ENCODE results near the gene SMURF1.

The SMURF1 gene

DNA sequence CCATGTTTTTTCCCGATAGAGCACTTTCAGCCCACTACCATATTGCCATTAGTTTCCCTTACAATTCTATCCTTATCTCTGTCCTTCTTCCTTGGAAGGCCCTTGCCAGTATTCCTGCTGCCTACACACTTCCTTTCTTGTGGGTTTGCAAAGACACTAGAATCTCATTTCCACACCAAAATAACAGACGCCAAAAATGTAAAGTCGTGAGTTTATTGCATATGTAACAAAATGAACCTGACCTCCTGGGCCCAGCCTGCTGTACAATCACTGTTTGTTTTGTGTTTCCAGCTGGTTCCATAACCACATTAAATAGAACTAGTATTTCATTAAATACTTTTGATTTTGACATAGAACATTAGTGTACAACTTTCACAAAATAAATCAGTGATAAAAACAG is 116.7 kb downstream of the SMURF1 start:
- Histone ChIP-seq H3K9me3 (no peaks in the 10 kb centered on the region), H3K4me3 (no peak overlapping the region), H3K4me1 (no peaks in the 10 kb centered on the region), H3K27me3 (ENCODE audit: low read depth) (no peaks in the 10 kb centered on the region), H3K36me3 (replicated peaks) (peaks cover 39% of the 10 kb centered on the region)
- in situ Hi-C loops (cut with MboI; ENCODE audit: low sequenced_read_pairs), result no loop called here
- DNase-seq (ENCODE audit: low spot score in 2 of 2), result no peak

DNA sequence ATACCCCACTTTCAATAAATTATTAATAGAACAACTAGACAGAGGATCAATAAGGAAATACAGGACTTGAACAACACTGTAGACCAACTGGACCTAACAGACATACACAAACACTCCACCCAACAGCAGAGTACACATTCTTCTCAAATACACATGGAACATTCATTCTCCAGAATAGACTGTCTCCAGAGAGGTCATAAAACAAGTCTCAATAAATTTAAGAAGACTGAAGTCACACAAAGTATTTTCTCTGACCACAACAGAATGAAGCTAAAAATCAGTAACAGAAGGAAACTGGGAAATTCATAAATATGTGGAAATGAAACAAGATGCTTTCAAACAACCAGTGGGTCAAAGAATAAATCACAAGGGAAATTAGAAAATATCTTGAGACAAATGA is 119.8 kb downstream of the SMURF1 start:
- in situ Hi-C loops (cut with MboI; ENCODE audit: low sequenced_read_pairs), result no loop called here
- Histone ChIP-seq H3K4me1 (peaks cover 11% of the 10 kb centered on the region), H3K27me3 (ENCODE audit: low read depth) (no peaks in the 10 kb centered on the region), H3K9me3 (no peaks in the 10 kb centered on the region), H3K36me3 (replicated peaks) (peaks cover 21% of the 10 kb centered on the region), H3K4me3 (no peak overlapping the region)
- DNase-seq (ENCODE audit: low spot score in 2 of 2), result no peak

DNA sequence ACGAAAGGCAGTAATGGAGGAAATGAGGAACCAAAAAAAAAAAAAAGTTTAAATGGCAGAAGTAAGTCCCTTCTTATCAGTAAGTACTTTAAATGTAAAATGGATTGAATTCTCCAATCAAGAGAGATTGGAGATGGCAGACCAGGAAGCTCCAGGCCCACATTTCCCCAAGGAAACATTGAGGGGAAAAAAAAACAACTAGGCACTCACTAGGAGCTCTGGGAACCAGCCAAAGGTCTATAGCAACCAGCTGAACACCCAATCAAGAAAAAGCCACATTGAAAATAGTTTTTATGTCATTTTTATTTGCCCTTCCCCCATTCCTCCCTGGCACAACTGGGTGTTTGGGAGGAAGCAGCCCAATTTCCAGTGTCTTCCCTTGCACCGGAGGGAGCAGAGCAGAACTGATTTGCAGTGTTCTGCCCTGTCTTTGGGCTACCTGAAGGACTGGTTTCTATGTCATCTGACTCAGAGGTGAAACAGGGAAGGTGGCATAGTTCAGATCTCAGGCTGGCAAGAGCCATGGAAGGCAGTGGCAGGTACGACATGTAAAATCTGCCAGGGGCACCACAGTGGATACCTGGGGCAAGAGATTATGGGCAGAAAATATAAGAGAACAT is 121.9 kb downstream of the SMURF1 start:
- H3K4me3 ChIP-seq, result no peak overlapping the region
- in situ Hi-C loops (cut with MboI; ENCODE audit: low sequenced_read_pairs), result no loop called here
- H3K27me3 ChIP-seq (ENCODE audit: low read depth), result no peaks in the 10 kb centered on the region
- peaks cover 12% of the 10 kb centered on the region for H3K36me3 ChIP-seq (replicated peaks)
- H3K4me1 ChIP-seq, result peaks cover 18% of the 10 kb centered on the region
- no peak for DNase-seq (ENCODE audit: low spot score in 2 of 2)
- H3K9me3 ChIP-seq, result no peaks in the 10 kb centered on the region

DNA sequence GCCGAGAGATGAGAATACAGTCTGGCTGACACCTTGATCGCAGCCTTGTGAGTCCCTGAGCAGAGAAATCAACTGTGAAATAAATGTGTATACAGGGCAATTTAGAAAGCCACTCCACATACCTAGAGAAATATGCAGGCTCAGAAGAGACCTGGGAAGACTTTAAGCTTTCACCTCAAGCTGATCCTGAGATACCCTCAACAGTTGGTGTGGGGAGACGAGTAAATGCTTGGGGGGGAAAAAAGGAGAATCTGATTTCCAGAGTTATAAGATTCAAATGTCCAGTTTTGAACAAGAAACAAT is 123.5 kb downstream of the SMURF1 start:
- Histone ChIP-seq H3K27me3 (ENCODE audit: low read depth) (no peaks in the 10 kb centered on the region), H3K4me3 (no peak overlapping the region), H3K9me3 (no peaks in the 10 kb centered on the region), H3K4me1 (peaks cover 18% of the 10 kb centered on the region), H3K36me3 (replicated peaks) (peaks cover 16% of the 10 kb centered on the region)
- in situ Hi-C loops (cut with MboI; ENCODE audit: low sequenced_read_pairs), result no loop called here
- DNase-seq (ENCODE audit: low spot score in 2 of 2), result no peak

DNA sequence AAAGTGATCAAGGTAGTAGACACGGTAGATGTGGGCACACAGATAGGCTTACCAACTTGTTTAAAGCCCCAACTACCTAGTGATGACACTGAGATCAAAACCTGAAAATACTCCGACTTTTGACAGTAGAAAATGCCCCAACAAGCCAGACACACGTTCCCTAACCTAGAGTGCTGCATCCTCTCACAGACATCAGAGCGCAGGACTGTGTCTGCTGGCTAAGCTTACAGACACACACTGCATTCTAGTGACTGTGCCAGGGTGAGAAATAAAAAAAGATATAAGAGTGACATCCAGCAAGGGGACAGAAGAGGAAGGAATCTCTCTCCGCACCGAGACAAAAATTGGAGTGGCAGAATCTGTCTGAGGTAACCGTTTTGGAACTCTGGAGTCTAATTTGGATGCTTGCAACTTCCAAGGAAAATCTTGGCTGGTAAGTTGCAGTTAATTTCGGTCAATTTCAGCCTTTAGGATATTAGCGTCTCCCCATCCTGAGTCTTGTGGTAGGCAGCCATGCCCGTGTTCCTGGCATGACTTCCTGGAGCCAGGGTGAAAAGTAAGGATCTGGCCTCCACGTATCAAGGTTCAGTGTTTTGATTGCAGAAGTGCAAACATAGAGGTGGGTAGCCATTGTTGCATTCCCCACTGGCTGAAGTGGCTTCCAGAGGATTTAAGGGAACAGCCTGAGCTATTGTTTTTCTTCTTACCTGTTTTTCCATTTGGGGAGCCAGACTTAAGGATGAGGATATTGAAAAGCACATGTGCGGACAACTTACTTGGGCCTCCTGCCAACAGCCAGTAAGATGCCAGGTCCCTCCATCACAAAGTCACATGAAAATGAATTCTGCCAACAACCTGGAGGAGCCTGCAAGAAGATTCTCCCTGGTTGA is 124.1 kb downstream of the SMURF1 start:
- in situ Hi-C loops (cut with MboI; ENCODE audit: low sequenced_read_pairs), result no loop called here
- Histone ChIP-seq H3K9me3 (no peaks in the 10 kb centered on the region), H3K4me3 (no peak overlapping the region), H3K36me3 (replicated peaks) (peaks cover 21% of the 10 kb centered on the region), H3K27me3 (ENCODE audit: low read depth) (no peaks in the 10 kb centered on the region), H3K4me1 (peaks cover 18% of the 10 kb centered on the region)
- no peak for DNase-seq (ENCODE audit: low spot score in 2 of 2)

DNA sequence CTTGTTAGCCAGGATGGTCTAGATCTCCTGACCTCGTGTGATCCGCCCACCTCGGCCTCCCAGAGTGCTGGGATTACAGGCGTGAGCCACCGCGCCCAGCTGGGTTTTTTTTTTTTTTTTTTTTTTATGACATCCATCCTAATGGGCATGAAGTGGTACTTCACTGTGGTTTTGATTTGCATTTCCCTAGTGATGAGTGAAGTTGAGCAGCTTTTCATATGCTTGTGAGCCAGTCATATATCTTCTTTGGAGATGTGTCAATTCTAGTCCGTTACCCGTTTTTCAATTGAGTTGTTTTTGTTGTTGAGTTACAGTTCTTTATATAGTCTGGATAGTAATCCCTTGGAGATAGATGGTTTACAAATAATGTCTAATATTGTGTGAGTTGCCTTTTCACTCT is 127.7 kb downstream of the SMURF1 start:
- in situ Hi-C loops (cut with MboI; ENCODE audit: low sequenced_read_pairs), result no loop called here
- Histone ChIP-seq H3K4me1 (peaks cover 14% of the 10 kb centered on the region), H3K36me3 (replicated peaks) (peaks cover 55% of the 10 kb centered on the region), H3K9me3 (no peaks in the 10 kb centered on the region), H3K27me3 (ENCODE audit: low read depth) (no peaks in the 10 kb centered on the region), H3K4me3 (no peak overlapping the region)
- DNase-seq (ENCODE audit: low spot score in 2 of 2), result no peak

DNA sequence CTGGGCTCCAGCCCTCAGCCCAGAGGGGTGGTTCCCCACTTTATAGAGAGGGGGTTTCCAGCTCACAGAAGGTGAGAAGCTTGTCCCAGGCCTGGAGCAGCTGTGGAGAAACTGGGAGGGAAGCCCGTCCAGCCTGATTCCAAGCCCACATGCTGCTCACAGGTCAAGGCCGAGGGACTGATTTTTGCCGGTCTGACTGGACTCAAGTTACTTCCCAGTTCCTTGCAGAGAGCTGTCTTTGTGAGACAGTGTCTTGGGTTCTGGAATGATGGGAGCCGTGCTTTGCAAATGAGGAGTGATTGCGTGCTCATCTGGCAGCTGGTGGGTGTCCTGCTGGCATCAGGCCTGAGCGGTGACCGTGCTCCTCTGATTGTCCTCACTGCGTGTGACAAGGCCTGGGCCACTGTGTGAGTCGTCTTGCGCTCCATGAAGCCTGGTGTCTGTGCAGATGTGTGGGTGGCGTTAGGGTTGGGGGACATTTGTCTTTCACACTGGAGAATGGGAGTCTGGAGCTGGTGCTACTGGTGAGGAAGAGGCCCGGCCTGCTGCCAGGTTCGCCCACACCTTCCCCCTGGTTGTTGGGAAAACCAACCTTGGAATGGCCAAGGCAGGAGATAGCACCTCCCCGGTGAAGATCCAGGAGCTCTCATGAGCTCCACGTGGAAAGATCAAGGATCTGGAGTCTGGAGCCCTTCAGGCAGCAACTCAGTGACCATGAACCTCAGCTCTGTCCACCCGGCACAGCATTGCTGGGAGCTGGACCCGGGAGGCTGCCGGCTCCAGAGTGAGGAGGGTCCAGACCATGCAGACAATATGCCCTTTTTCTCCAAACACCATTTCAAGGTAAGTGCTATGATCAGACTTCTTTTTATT is 129.6 kb downstream of the SMURF1 start:
- in situ Hi-C loops (cut with MboI; ENCODE audit: low sequenced_read_pairs), result no loop called here
- DNase-seq (ENCODE audit: low spot score in 2 of 2), result no peak
- Histone ChIP-seq H3K4me3 (no peak overlapping the region), H3K36me3 (replicated peaks) (peaks cover 58% of the 10 kb centered on the region), H3K27me3 (ENCODE audit: low read depth) (no peaks in the 10 kb centered on the region), H3K9me3 (no peaks in the 10 kb centered on the region), H3K4me1 (peaks cover 7% of the 10 kb centered on the region; the same call in 1 of the 2 replicates)

DNA sequence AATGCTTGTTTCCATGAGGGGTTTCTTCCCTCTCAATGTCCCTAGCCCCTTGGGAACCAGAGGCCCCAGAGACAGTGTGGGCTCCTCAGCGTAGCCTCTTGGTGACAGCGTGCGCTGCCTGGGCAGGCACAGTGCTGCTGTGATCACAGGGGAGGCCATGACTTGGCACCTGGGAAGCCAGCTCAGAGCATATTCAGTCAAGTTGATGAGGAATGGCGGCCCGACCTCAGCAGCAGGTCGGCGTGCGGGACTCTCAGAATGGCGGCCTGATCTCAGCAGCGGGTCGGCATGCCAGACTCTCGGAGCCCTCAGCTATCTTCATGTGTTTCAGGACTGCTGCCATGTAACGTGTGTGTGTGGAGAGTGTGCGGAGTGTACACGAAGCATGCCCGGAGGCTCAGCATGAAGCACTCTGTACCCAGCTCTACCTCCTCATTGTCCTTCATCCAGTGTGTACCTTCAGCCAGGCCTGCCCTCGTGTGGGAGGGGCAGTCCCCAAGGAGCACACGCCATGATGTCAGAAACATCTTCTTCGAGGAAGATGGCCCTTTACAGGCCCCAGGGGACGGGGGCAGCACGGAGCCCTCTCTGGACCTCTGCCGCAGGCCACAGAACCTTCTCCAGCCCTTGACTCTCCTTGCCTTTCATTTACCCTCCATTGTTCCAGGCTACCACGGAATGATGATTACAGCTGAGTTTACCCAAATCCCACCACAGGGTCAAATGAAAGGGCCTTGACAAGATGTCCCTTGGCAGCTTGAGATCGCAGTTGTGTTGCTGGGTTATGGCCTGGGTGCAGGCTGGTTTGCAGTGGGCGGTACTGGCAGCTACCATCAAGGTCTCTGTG is 130.4 kb downstream of the SMURF1 start:
- no peak for DNase-seq (ENCODE audit: low spot score in 2 of 2)
- H3K36me3 ChIP-seq (replicated peaks), result peaks cover 67% of the 10 kb centered on the region
- H3K9me3 ChIP-seq, result no peaks in the 10 kb centered on the region
- no peaks in the 10 kb centered on the region for H3K27me3 ChIP-seq (ENCODE audit: low read depth)
- H3K4me1 ChIP-seq, result peaks cover 4% of the 10 kb centered on the region; the same call in 1 of the 2 replicates
- in situ Hi-C loops (cut with MboI; ENCODE audit: low sequenced_read_pairs), result no loop called here
- H3K4me3 ChIP-seq, result no peak overlapping the region

DNA sequence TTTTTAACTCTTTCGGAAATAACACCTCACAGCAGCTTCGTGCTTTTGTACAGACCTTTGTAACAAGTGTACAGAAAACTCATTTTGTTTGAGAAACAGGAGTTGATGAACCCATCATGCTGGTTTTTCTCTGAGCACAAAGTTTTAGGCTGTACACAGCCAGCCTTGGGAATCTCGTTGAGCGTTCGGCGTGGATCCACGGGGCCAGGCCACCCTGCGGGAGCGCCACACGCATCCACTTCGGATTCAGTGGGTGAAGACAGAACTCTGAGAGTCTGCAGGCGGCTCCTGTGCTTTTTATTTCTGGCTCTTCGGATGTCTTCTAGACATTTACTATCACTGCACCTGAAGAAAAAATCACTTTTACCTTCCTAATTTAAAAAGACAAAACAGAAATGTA is 131.2 kb downstream of the SMURF1 start:
- in situ Hi-C loops (cut with MboI; ENCODE audit: low sequenced_read_pairs), result no loop called here
- H3K36me3 ChIP-seq (replicated peaks), result peaks cover 72% of the 10 kb centered on the region

DNA sequence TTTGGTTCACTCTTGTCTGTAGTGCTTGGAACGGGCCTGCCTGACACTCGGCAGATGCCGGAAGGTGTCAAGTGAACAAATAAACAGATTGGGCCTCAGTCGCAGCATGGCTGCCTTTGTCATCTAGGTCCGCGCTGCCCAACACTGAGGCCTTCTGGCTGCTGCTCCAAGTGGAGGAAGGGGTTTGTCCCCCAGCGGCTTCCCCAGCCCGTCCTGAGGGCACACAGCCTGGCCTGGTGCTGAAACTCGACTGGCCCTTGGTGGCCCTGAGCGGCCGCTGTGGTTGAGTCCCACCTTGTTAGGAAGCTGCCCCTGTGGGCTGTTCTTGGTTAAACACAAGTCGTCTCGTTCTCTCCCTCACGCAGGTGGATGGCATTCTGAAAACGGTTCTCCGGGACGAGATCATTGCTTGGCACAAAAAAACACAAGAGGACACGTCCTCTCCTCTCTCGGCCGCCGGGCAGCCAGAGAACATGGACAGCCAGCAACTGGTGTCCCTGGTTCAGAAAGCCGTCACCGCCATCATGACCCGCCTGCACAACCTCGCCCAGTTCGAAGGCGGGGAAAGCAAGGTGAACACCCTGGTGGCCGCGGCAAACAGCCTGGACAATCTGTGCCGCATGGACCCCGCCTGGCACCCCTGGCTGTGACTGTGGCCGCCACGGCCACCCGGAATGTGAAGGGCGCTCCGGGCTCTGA is 132.1 kb downstream of the SMURF1 start:
- Histone ChIP-seq H3K4me3 (no peak overlapping the region), H3K4me1 (no peaks in the 10 kb centered on the region), H3K9me3 (no peaks in the 10 kb centered on the region), H3K27me3 (ENCODE audit: low read depth) (no peaks in the 10 kb centered on the region), H3K36me3 (replicated peaks) (peaks cover 75% of the 10 kb centered on the region)
- in situ Hi-C loops (cut with MboI; ENCODE audit: low sequenced_read_pairs), result no loop called here
- no peak for DNase-seq (ENCODE audit: low spot score in 2 of 2)

More for the DNA sequence above, 131.2 kb downstream of the SMURF1 start:
- Histone ChIP-seq H3K4me1 (no peaks in the 10 kb centered on the region), H3K9me3 (no peaks in the 10 kb centered on the region), H3K4me3 (no peak overlapping the region), H3K27me3 (ENCODE audit: low read depth) (no peaks in the 10 kb centered on the region)
- DNase-seq (ENCODE audit: low spot score in 2 of 2), result no peak

DNA sequence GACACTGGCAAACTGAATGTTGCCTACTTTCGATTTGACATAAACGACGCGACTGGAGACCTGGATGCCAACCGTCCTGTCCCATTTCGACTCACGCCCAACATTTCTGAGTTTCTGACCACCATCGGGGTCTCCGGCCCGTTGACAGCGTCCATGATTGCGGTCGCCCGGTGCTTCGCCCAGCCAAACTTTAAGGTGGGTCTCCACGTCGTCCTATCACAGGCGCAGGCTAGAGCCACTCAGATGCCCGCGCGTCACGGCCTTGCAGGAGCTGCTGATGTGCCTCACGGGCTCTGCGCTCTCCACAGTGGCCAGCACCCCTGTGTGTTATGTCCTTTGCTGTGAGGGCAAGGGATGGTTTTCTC is 132.6 kb downstream of the SMURF1 start:
- no peak for DNase-seq (ENCODE audit: low spot score in 2 of 2)
- in situ Hi-C loops (cut with MboI; ENCODE audit: low sequenced_read_pairs), result no loop called here
- Histone ChIP-seq H3K27me3 (ENCODE audit: low read depth) (no peaks in the 10 kb centered on the region), H3K4me3 (no peak overlapping the region), H3K4me1 (no peaks in the 10 kb centered on the region), H3K36me3 (replicated peaks) (peaks cover 80% of the 10 kb centered on the region), H3K9me3 (no peaks in the 10 kb centered on the region)

DNA sequence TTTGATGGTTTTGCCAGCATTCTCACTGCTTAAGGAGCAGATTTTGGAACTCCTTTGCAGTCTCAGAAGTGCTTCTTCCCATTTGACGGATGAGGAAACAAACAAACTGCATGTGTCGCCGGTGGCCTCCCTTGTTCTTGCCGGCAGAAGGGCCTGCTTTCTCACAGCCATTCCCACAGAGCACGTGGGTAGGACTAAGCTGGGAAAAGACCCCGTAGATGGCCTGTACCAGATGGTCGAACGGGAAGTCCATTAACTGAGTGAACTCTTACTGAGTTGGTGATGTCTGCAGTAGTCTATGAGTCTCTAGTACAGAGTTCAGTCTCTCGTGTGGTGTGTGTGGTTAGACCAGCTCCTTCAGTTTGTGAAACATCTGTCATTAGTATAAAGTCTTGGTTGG is 133.6 kb downstream of the SMURF1 start:
- Histone ChIP-seq H3K27me3 (ENCODE audit: low read depth) (no peaks in the 10 kb centered on the region), H3K9me3 (no peaks in the 10 kb centered on the region), H3K4me1 (no peaks in the 10 kb centered on the region), H3K4me3 (no peak overlapping the region), H3K36me3 (replicated peaks) (peaks cover 82% of the 10 kb centered on the region)
- no peak for DNase-seq (ENCODE audit: low spot score in 2 of 2)
- in situ Hi-C loops (cut with MboI; ENCODE audit: low sequenced_read_pairs), result no loop called here

All from HAP-1 (cell line).